Prostate gland (tissue), 2 donors: ENCODE results near the gene FKBP5. TPM values are rescaled to one million over a fixed set of nuclear protein-coding genes. Genes with fewer than 3 reads are reported as not detected.
A peak's percentile ranks its signal among the peaks of the same experiment; 100 is the strongest.

Source experiments
- DNase-seq: peaks from one replicate; pipeline ENCODE4 v3.0.0-alpha.2; 2019; ENCODE audit warnings: low spot score
- H3K27ac ChIP-seq, 2 donors: fragments of 200-600 bp; sonication (generic); 2 replicates each; pipeline ENCODE4 v1.5.1; 2017 to 2019
- H3K27me3 ChIP-seq: fragments of 200-600 bp; sonication (generic); replicated peaks from 2 replicates; pipeline ENCODE4 v1.5.1; 2019; ENCODE audit not compliant: insufficient read depth
- H3K36me3 ChIP-seq, 2 donors: fragments of 200-600 bp; sonication (generic); 1 replicate in 1 of 2; 2 replicates in 1 of 2; pipeline versions ENCODE4 v1.5.1 to v1.8.1; 2017 to 2019
- H3K4me1 ChIP-seq: fragments of 200-600 bp; sonication (generic); replicated peaks from 2 replicates; pipeline ENCODE4 v1.5.1; 2019
- H3K4me3 ChIP-seq, 2 donors: fragments of 200-600 bp; sonication (generic); 2 replicates each; pipeline ENCODE4 v1.5.1; 2017 to 2019
- H3K9me3 ChIP-seq: fragments of 200-600 bp; sonication (generic); 2 replicates; pipeline ENCODE4 v1.5.1; 2017
- CTCF ChIP-seq, 4 experiments: fragments of 200-600 bp in 2 of 4; fragments of 450-650 bp in 2 of 4; sonication (generic) in 2 of 4; IDR thresholded peaks; 1 replicate in 3 of 4; 2 replicates in 1 of 4; pipeline ENCODE4 v1.5.1; 2016 to 2019; ENCODE audit warnings: antibody characterized with exemption in 4 of 4, mild to moderate bottlenecking in 2 of 4, moderate library complexity in 2 of 4
- POLR2A ChIP-seq: fragments of 450-650 bp; IDR thresholded peaks from one replicate; pipeline ENCODE4 v1.6.1; 2016; ENCODE audit warnings: antibody characterized with exemption, mild to moderate bottlenecking
- POLR2AphosphoS5 ChIP-seq: sonication (generic); formaldehyde crosslinking; IDR thresholded peaks from one replicate; pipeline ENCODE4 v1.6.1; 2017; ENCODE audit warnings: antibody characterized with exemption
- WGBS: methylation state at CpG from one replicate; pipeline ENCODE4 v1.1.5; 2018; 5-methylcytosine and 5-hydroxymethylcytosine counted together
- intact Hi-C: fragments of 100-400 bp; cut with DNase I; formaldehyde crosslinking; loops from one replicate; pipeline ENCODE4 v1.14.2; 2022
- total RNA-seq, 2 donors: library from RNA; depleted of rRNA; stranded (reverse); fragments of >200 nt; gene quantifications; one replicate each; pipeline ENCODE4 v1.1.0, GENCODE V29; 2016

Gene FKBP5
- total RNA-seq, 2 donors from 2014 or later: 201 to 248 TPM

DNA sequence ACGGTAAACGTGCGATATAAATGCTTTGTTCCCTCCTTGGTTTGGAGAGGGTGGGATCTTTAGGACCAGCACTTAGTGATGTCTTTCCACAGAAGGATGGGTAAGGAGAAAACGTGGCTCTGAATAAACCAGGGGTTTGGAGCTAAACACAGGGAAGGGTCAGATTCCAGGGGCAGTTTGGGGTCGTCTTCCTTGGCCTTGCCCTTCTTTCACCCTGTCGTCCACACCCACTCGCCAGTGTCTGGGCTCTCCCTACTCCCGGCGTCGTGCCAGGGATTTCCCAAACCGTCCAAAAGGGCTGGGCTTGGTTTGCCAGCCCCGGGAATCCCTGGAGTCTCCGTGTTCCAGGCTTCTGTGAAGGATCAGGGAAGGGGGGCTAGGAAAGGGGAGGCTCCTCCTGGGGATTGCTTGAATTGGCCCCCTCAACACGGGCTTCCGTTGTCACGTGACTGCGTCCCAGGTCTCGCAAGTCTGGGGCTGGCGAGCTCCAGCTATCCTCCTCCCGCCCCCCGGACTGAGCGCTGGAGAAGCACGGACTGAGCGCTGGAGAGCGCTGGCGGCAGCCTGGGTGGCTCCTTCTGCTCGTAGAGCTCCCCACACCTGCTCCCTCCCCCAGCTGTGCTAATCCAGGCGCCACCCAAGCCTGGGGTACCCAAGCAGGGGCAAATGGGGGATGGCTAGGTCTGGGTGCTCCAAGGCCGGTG is 38.7 kb upstream of the FKBP5 start:
- H3K4me1 ChIP-seq: peaks cover 73% of the 10 kb centered on the region
- TF ChIP-seq POLR2A (peak; percentile 37), CTCF (IDR thresholded peaks at IDR 0.05) (no peak), POLR2AphosphoS5 (peak; percentile 42)
- under 1% methylated on average over 29 of the region's 29 CpGs for WGBS
- intact Hi-C loops: no loop called here
- peak; percentile 87 for DNase-seq
- H3K9me3 ChIP-seq: no peaks in the 10 kb centered on the region
- H3K27me3 ChIP-seq: no peaks in the 10 kb centered on the region
- peak overlapping the region; percentile 99 to 100 for H3K27ac ChIP-seq
- H3K36me3 ChIP-seq: no peaks in the 10 kb centered on the region
- H3K4me3 ChIP-seq: peak overlapping the region; percentile 22 to 51

- Histone ChIP-seq H3K27ac (peak overlapping the region; percentile 99 to 100), H3K4me1 (peaks cover 78% of the 10 kb centered on the region), H3K9me3 (no peaks in the 10 kb centered on the region), H3K4me3 (peak overlapping the region in 1 of 2 donors; percentile 51), H3K27me3 (no peaks in the 10 kb centered on the region), H3K36me3 (no peaks in the 10 kb centered on the region)
- TF ChIP-seq CTCF (IDR thresholded peaks at IDR 0.05) (no peak), POLR2AphosphoS5 (peak; percentile 92)
- peak; percentile 78 for DNase-seq
- intact Hi-C loops: no loop called here
- WGBS: 27% methylated on average over 11 of the region's 11 CpGs
Observed at GRCh38 chr6:35725721-35726438, 37.2 kb upstream of the FKBP5 start.

DNA sequence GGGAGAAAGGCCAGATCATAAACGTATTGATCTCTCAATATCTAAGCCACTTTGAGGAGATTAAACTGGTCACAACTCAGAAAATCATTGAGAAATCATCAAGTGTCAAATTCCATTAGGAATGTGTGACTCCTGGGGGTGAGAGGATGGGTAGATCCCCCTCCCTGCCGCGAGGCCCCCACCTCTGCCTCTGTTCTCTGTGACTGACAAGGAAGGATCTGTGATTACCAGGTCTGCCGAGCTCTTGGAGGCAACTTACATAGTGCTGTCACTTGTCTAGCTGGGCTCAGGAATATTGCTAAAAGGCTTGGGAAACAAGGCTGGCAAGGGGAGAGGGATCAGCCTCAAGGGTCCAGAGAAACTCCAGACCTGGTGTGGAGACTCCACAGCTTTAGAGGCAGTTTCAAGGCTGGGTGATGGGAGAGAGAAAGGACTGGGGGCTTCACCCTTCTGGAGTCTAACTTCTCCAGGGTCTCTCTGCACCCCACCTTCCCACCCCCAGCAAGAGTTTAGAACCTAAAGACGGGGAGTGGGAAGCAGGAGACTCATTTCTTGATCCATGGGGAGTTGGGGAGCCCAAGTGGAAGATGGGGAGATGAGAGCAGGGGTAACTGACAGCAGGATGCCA is 36.5 kb upstream of the FKBP5 start:
- intact Hi-C loops: no loop called here
- Histone ChIP-seq H3K36me3 (no peaks in the 10 kb centered on the region), H3K9me3 (no peaks in the 10 kb centered on the region), H3K27me3 (no peaks in the 10 kb centered on the region), H3K4me1 (peaks cover 78% of the 10 kb centered on the region), H3K27ac (peak overlapping the region; percentile 99 to 100), H3K4me3 (no peak overlapping the region)
- TF ChIP-seq POLR2A: no peak
- no peak for TF ChIP-seq POLR2AphosphoS5
- no peak for TF ChIP-seq CTCF (IDR thresholded peaks at IDR 0.05)
- no peak for DNase-seq
- WGBS: 55% methylated on average over 5 of the region's 5 CpGs

DNA sequence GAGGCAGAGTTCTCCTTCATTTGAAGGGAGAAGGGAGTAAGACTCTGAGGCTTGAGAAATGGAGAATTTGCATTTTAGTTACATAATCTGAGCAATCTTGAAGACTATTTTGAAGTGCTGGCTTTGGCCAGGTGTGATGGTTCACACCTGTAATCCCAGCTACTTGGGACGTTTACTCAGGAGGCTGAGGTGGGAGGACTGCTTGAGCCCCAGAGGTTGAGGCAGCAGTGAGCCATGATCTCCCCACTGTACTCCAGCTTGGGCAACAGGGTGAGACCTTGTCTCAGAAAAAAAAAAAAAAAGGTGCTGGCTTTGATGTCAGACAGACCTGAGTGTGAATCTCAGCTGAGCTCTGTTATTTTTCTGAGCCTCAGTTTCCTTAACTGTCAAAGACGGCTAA is 35.8 kb upstream of the FKBP5 start:
- no peak for TF ChIP-seq CTCF (IDR thresholded peaks at IDR 0.05)
- TF ChIP-seq POLR2AphosphoS5: no peak
- TF ChIP-seq POLR2A: no peak
- whole genome bisulfite sequencing: 89% methylated on average over 2 of the region's 2 CpGs
- intact Hi-C loops: no loop called here
- peaks cover 78% of the 10 kb centered on the region for H3K4me1 ChIP-seq
- no peak for DNase-seq
- H3K27me3 ChIP-seq: no peaks in the 10 kb centered on the region
- peak overlapping the region; percentile 99 to 100 for H3K27ac ChIP-seq
- no peak overlapping the region for H3K4me3 ChIP-seq
- H3K9me3 ChIP-seq: no peaks in the 10 kb centered on the region
- H3K36me3 ChIP-seq: no peaks in the 10 kb centered on the region
